Endothelial cell of umbilical vein (primary cell): ENCODE measurements around the gene EHBP1L1. TPM values are rescaled to one million over a fixed set of nuclear protein-coding genes. Genes with fewer than 3 reads are reported as not detected.

Experiments
- BruUV-seq: library from RNA; stranded (reverse); fragments of 400-500 nt; replicated peaks from 2 replicates; lab custom pipeline; 2021; lab: Mats Ljungman, UMichigan
- CTCF ChIA-PET: fragments of 300-600, 350-600 bp; sonication (Branson Sonifier 250); formaldehyde crosslinking; loops from one replicate; lab custom pipeline; 2021; ENCODE audit warnings: antibody characterized with exemption, inconsistent platforms; lab: Charles Lee
- POLR2A ChIA-PET: fragments of 300-600, 350-600 bp; sonication (Branson Sonifier 250); formaldehyde crosslinking; loops from one replicate; lab custom pipeline; 2021; ENCODE audit warnings: antibody characterized with exemption, inconsistent platforms; lab: Charles Lee
- DNase-seq: peaks from one replicate; pipeline ENCODE4 v3.0.0-alpha.2; 2011; ENCODE audit warnings: low read depth, low spot score
- FAIRE-seq: peaks from 2 replicates; lab custom pipeline; 2011; peaks lifted over from hg19 to GRCh38; lab: Jason Lieb, UNC
- H2AFZ ChIP-seq: 2 replicates; pipeline ENCODE4 v1.6.0; 2012; ENCODE audit warnings: low read depth, low read length, control low read depth, inconsistent platforms
- H3K27ac ChIP-seq: 2 replicates; pipeline ENCODE4 v1.5.1; 2011; ENCODE audit warnings: low read depth, mild to moderate bottlenecking, control low read depth, low read length, moderate library complexity; ENCODE audit not compliant: insufficient read depth
- H3K27me3 ChIP-seq, 2 experiments: 2 replicates each; pipeline versions ENCODE4 v1.6.0 to v1.6.1; 2011; ENCODE audit warnings: low read length in 2 of 2, mixed read lengths in 1 of 2; ENCODE audit not compliant: control insufficient read depth in 2 of 2, insufficient read depth in 2 of 2
- H3K36me3 ChIP-seq, 2 experiments: 2 replicates in 1 of 2; 3 replicates in 1 of 2; pipeline ENCODE4 v1.5.1; 2011; ENCODE audit warnings: low read length in 2 of 2, mild to moderate bottlenecking in 1 of 2, moderate library complexity in 1 of 2; ENCODE audit not compliant: control insufficient read depth in 2 of 2, insufficient read depth in 2 of 2; ENCODE audit errors: extremely low read depth in 1 of 2
- H3K4me1 ChIP-seq: 3 replicates; pipeline ENCODE4 v1.5.1; 2011; ENCODE audit warnings: mild to moderate bottlenecking, low read length; ENCODE audit not compliant: control insufficient read depth, insufficient read depth; ENCODE audit errors: extremely low read depth
- H3K4me2 ChIP-seq: 2 replicates; pipeline ENCODE4 v1.6.1; 2011; ENCODE audit warnings: low read length, control low read depth, mixed read lengths; ENCODE audit not compliant: insufficient read depth
- H3K4me3 ChIP-seq, 3 experiments: fragments of 200-600 bp in 1 of 3; sonication (generic), shearing (Covaris generic) in 1 of 3; replicated peaks in 1 of 3; 2 replicates each; pipeline ENCODE4 v1.5.1; 2011 to 2016; ENCODE audit warnings: control low read depth in 3 of 3, low read length in 3 of 3, mild to moderate bottlenecking in 2 of 3, inconsistent platforms in 1 of 3, low read depth in 1 of 3, moderate library complexity in 1 of 3; ENCODE audit not compliant: insufficient read depth in 1 of 3
- H3K79me2 ChIP-seq: 2 replicates; pipeline ENCODE4 v1.6.0; 2012; ENCODE audit warnings: low read length, inconsistent platforms; ENCODE audit not compliant: control insufficient read depth, insufficient read depth
- H3K9ac ChIP-seq: replicated peaks from 2 replicates; pipeline ENCODE3; 2011; ENCODE audit warnings: low read length, control low read depth; ENCODE audit not compliant: insufficient read depth; ENCODE audit errors: extremely low read depth
- H3K9me1 ChIP-seq: replicated peaks from 3 replicates; pipeline ENCODE4 v1.6.0; 2011; ENCODE audit warnings: mild to moderate bottlenecking, low read length; ENCODE audit not compliant: control insufficient read depth, insufficient read depth; ENCODE audit errors: extremely low read depth
- H3K9me3 ChIP-seq: replicated peaks from 2 replicates; pipeline ENCODE4 v1.5.1; 2012; ENCODE audit warnings: low read length, inconsistent platforms; ENCODE audit not compliant: control insufficient read depth, insufficient read depth
- H4K20me1 ChIP-seq: replicated peaks from 2 replicates; pipeline ENCODE3; 2011; ENCODE audit warnings: mild to moderate bottlenecking, low read length; ENCODE audit not compliant: control insufficient read depth, insufficient read depth; ENCODE audit errors: extremely low read depth
- EZH2 ChIP-seq: IDR thresholded peaks from 2 replicates; pipeline ENCODE4 v1.6.1; 2012; ENCODE audit warnings: borderline replicate concordance, low read depth, mild to moderate bottlenecking, moderate library complexity, low read length, inconsistent platforms; ENCODE audit not compliant: severe bottlenecking
- FOS ChIP-seq: IDR thresholded peaks from 2 replicates; pipeline ENCODE4 v1.6.1; 2011; ENCODE audit warnings: mild to moderate bottlenecking, low read length, moderate library complexity, borderline replicate concordance; ENCODE audit not compliant: insufficient read depth
- GATA2 ChIP-seq: IDR thresholded peaks from 2 replicates; pipeline ENCODE4 v1.7.0; 2011; ENCODE audit warnings: low read depth, mild to moderate bottlenecking, moderate library complexity, mixed read lengths, low read length; ENCODE audit not compliant: insufficient read length, insufficient read depth
- JUN ChIP-seq: IDR thresholded peaks from 2 replicates; pipeline ENCODE4 v1.6.1; 2011; ENCODE audit warnings: borderline replicate concordance, low read depth; ENCODE audit not compliant: insufficient read length, insufficient read depth
- MYC ChIP-seq: IDR thresholded peaks from one replicate; pipeline ENCODE4 v1.6.1; 2011; ENCODE audit warnings: mild to moderate bottlenecking, low read depth, low read length
- POLR2A ChIP-seq: IDR thresholded peaks from 2 replicates; pipeline ENCODE4 v1.6.1; 2012; ENCODE audit warnings: low read depth, mild to moderate bottlenecking, control low read depth, low read length
- POLR2AphosphoS5 ChIP-seq: IDR thresholded peaks from 2 replicates; pipeline ENCODE4 v1.6.1; 2012; ENCODE audit warnings: low read depth, mild to moderate bottlenecking, control low read depth, low read length, moderate library complexity; ENCODE audit not compliant: insufficient read depth
- dilution Hi-C: fragments of 300-500 bp; cut with MboI; formaldehyde crosslinking; loops from one replicate; pipeline ENCODE4 v1.15.0; 2019; ENCODE audit warnings: low sequenced_read_pairs; ENCODE audit not compliant: extremely low pct_ligation_motif_present
- intact Hi-C: fragments of 100-400 bp; cut with micrococcal nuclease; formaldehyde crosslinking; loops from one replicate; pipeline ENCODE4 v1.10.0; 2022
- polyA plus RNA-seq, 4 experiments: library from polyadenylated mRNA; depleted of rRNA in 3 of 4; stranded (reverse) in 3 of 4; unstranded in 1 of 4; fragments of >200 nt; gene quantifications; 2 replicates each; pipeline versions ENCODE4 v1.2.1 to v1.2.3, GENCODE V29; 2011 to 2012; ENCODE audit warnings: missing spikeins in 1 of 4
- total RNA-seq: library from RNA; stranded (reverse); gene quantifications from 2 replicates; pipeline ENCODE4 v1.2.3, GENCODE V29; 2021
- TF ChIP-seq, protein P1 (sequence below), 2 donors: IDR thresholded peaks; 1 replicate in 1 of 2; 2 replicates in 1 of 2; pipeline ENCODE4 v1.5.1; 2011; ENCODE audit warnings: low read length in 2 of 2, mild to moderate bottlenecking in 2 of 2, moderate library complexity in 2 of 2, control low read depth in 1 of 2, inconsistent platforms in 1 of 2, low read depth in 1 of 2; ENCODE audit not compliant: insufficient read depth in 1 of 2; ENCODE audit errors: extremely low read depth in 1 of 2
- TF ChIP-seq, protein P2 (sequence below): IDR thresholded peaks from 2 replicates; pipeline ENCODE4 v1.6.1; 2011; ENCODE audit not compliant: insufficient read depth, insufficient read length

EHBP1L1 gene
- total and polyA plus RNA-seq, 2 donors (not counting 3 experiments of a cell fraction or from before 2014, with no cell fraction given), result 12.7 to 19.7 TPM

DNA sequence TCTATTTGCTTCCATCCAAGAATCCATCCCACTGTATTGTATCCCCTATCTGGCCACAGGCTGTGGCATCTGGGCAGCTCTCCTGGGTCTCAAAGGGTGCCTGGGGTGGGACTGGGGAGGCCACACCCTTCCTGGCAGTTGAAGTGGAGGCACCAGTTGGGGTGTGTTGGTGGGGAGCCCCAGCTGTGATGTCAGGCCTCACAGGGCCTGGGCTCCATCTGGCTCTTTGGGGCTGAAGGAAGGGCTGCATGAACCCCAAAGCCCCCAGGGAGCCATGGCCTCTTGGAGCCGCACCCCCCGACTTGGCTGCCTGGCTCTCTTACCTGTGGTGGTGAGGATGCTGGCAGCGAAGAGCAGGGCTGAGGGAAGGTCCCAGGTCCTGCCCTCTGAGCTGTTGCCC is 19.3 kb downstream of the EHBP1L1 start:
- Histone ChIP-seq H3K9ac (no peak overlapping the region), H3K9me1 (no peaks in the 10 kb centered on the region), H3K4me2 (no peak overlapping the region), H4K20me1 (no peaks in the 10 kb centered on the region), H2AFZ (no peak overlapping the region), H3K79me2 (no peaks in the 10 kb centered on the region), H3K4me1 (peaks cover 7% of the 10 kb centered on the region), H3K27me3 (no peaks in the 10 kb centered on the region), H3K27ac (no peak overlapping the region), H3K36me3 (peaks cover 8 to 24% of the 10 kb centered on the region in 2 experiments), H3K4me3 (no peak overlapping the region), H3K9me3 (no peaks in the 10 kb centered on the region)
- DNase-seq (no peak), FAIRE-seq (no peak)
- intact Hi-C loops, result no loop called here
- CTCF ChIA-PET, result interaction anchor here (1.4 to 12.2 kb wide), 6 partner anchors 9 to 58 kb away, joined by 3 to 206 read pairs (median 19); partner anchors contain the start of genes MAP3K11 and PCNX3
- dilution Hi-C loops, result no loop called here
- BruUV-seq, result no TSS peak
- POLR2A ChIA-PET, result no interaction called here
- TF ChIP-seq FOS, result no peak
- TF ChIP-seq, protein P1, sequence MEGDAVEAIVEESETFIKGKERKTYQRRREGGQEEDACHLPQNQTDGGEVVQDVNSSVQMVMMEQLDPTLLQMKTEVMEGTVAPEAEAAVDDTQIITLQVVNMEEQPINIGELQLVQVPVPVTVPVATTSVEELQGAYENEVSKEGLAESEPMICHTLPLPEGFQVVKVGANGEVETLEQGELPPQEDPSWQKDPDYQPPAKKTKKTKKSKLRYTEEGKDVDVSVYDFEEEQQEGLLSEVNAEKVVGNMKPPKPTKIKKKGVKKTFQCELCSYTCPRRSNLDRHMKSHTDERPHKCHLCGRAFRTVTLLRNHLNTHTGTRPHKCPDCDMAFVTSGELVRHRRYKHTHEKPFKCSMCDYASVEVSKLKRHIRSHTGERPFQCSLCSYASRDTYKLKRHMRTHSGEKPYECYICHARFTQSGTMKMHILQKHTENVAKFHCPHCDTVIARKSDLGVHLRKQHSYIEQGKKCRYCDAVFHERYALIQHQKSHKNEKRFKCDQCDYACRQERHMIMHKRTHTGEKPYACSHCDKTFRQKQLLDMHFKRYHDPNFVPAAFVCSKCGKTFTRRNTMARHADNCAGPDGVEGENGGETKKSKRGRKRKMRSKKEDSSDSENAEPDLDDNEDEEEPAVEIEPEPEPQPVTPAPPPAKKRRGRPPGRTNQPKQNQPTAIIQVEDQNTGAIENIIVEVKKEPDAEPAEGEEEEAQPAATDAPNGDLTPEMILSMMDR (IDR thresholded peaks at IDR 0.05; ENCODE audit: extremely low read depth in 1 of 2, insufficient read depth in 1 of 2, low read depth in 1 of 2, low read length in 2 of 2), result no peak
- no peak for TF ChIP-seq GATA2
- no peak for TF ChIP-seq MYC
- no peak for TF ChIP-seq EZH2
- TF ChIP-seq JUN, result no peak
- TF ChIP-seq POLR2A, result no peak
- TF ChIP-seq, protein P2, sequence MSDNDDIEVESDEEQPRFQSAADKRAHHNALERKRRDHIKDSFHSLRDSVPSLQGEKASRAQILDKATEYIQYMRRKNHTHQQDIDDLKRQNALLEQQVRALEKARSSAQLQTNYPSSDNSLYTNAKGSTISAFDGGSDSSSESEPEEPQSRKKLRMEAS, result no peak
- TF ChIP-seq POLR2AphosphoS5, result no peak
